ENCODE results near the gene GPR55.

DNA sequence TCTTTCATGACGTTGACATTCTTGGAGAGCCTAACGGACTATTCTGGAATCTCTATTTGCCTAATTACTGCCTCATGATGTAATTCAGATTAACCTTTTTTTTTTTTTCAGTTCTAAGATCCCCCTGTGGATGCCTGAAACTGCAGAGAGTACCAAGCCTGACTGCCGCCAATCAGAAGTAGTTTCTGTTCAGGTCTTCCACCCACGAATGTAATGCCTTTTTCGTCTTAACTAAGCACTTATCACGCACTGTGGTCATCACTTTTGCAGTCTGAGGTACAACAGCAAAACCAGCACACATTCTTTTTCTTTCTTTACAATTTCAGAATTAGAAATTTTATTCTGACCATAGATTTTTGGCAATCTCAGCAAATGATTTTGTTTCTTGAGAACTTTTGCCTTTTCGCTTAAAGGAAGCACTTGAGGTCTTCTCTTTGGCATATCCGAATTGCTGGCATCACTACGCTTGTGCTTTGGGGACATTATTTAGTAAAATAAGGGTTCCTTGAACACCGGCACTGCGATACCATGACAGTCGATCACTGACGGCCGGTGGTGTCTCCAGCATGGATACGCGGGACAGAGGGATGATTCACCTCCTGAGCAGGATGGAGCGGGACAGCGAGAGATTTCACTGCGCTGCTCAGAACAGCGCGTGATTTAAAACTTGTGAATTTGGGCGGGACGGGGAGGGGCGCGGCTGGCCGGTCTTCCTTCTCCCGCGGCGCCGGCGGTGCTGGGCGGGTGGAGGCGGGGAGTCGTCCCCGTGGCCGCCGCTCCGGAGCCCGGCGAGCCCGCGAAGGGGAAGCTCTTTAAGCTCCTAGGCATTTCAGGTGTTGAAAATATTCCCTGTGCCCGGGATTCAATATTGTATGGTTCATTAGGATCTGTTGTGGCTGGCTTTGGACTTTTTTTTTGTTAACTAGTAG is 32.0 kb upstream of the GPR55 start:
- TF ChIP-seq, protein P1, sequence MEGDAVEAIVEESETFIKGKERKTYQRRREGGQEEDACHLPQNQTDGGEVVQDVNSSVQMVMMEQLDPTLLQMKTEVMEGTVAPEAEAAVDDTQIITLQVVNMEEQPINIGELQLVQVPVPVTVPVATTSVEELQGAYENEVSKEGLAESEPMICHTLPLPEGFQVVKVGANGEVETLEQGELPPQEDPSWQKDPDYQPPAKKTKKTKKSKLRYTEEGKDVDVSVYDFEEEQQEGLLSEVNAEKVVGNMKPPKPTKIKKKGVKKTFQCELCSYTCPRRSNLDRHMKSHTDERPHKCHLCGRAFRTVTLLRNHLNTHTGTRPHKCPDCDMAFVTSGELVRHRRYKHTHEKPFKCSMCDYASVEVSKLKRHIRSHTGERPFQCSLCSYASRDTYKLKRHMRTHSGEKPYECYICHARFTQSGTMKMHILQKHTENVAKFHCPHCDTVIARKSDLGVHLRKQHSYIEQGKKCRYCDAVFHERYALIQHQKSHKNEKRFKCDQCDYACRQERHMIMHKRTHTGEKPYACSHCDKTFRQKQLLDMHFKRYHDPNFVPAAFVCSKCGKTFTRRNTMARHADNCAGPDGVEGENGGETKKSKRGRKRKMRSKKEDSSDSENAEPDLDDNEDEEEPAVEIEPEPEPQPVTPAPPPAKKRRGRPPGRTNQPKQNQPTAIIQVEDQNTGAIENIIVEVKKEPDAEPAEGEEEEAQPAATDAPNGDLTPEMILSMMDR (conservative IDR thresholded peaks at IDR 0.05), result no peak
- TF ChIP-seq ZFX (IDR thresholded peaks at IDR 0.05), result no peak

All from C4-2B (cell line).